Activated CD4-positive, alpha-beta T cell treated with anti-CD3 and anti-CD28 coated beads for 36 hours (primary cell): ENCODE results near the gene ZNF19. TPM values are rescaled to one million over a fixed set of nuclear protein-coding genes. Genes with fewer than 3 reads are reported as not detected.

Experiments
- ATAC-seq: fragments of 200-7000 bp; cut with Tn5 transposase; one replicate; pipeline ENCODE4 v1.10.0; 2021; ENCODE audit warnings: mild to moderate bottlenecking, moderate library complexity
- CTCF ChIA-PET: fragments of 350-600 bp; sonication (Branson Sonifier 250); formaldehyde crosslinking; loops from one replicate; lab custom pipeline; 2021; ENCODE audit warnings: antibody characterized with exemption; lab: Charles Lee
- POLR2A ChIA-PET: fragments of 350-600 bp; sonication (Branson Sonifier 250); formaldehyde crosslinking; loops from one replicate; lab custom pipeline; 2021; ENCODE audit warnings: antibody characterized with exemption, inconsistent platforms; lab: Charles Lee
- DNase-seq: peaks from one replicate; pipeline ENCODE4 v3.0.0-alpha.2; 2020
- H3K27ac Mint-ChIP-seq: one replicate; pipeline ENCODE4 v1.8.0; 2021; ENCODE audit warnings: mixed read lengths
- H3K27me3 Mint-ChIP-seq: one replicate; pipeline ENCODE4 v1.8.0; 2021; ENCODE audit warnings: mixed read lengths
- H3K36me3 Mint-ChIP-seq: one replicate; pipeline ENCODE4 v1.8.0; 2021; ENCODE audit warnings: low read depth, mixed read lengths
- H3K4me1 Mint-ChIP-seq: one replicate; pipeline ENCODE4 v1.8.0; 2021; ENCODE audit warnings: mixed read lengths
- H3K4me3 Mint-ChIP-seq: one replicate; pipeline ENCODE4 v1.8.0; 2021; ENCODE audit warnings: mild to moderate bottlenecking, moderate library complexity, mixed read lengths
- H3K9me3 Mint-ChIP-seq: one replicate; pipeline ENCODE4 v1.8.0; 2021; ENCODE audit warnings: low read depth, mixed read lengths
- intact Hi-C, 2 experiments: fragments of 100-400 bp; cut with DNase I in 1 of 2; cut with micrococcal nuclease in 1 of 2; formaldehyde crosslinking; loops; one replicate each; pipeline versions ENCODE4 v1.14.2 to v1.15.1; 2022 to 2024; cut with DNase I, micrococcal nuclease
- total RNA-seq, 2 experiments: library from RNA; stranded (reverse); gene quantifications; one replicate each; pipeline ENCODE4 v1.2.3, GENCODE V29; 2021

Gene ZNF19
- total RNA-seq, result 1 to 10 TPM; 2.9 TPM

- Mint-ChIP-seq H3K27me3 (peaks cover 3% of the 10 kb centered on the region), H3K9me3 (no peaks in the 10 kb centered on the region), H3K4me3 (no peak within 1 kb of the TSS), H3K4me1 (peaks cover 6% of the 10 kb centered on the region), H3K27ac (no peak within 1 kb of the TSS), H3K36me3 (no peaks in the 10 kb centered on the region)
- POLR2A ChIA-PET, result interaction anchor here (0.6 kb wide), 1 partner anchor 374 kb away, joined by 4 read pairs; no protein-coding TSS in a partner anchor
- CTCF ChIA-PET, result interaction anchor here (0.6 to 4.8 kb wide), 3 partner anchors 10 to 153 kb away, joined by 3 to 36 read pairs (median 3); no protein-coding TSS in a partner anchor
- DNase-seq, result no peak
- ATAC-seq, result no peak
- intact Hi-C loops, result loop anchor here in 1 of 2 experiments (10.0 kb wide), 1 partner anchor 356 kb away; the partner anchor contains the start of gene ATXN1L
Observed at GRCh38 chr16:71489122-71489521, at the start of gene ZNF19. Gene ZNF19, minus strand, starts transcription at chr16:71489324. Its CDS starts 7,210 bp downstream, at chr16:71482114.

DNA sequence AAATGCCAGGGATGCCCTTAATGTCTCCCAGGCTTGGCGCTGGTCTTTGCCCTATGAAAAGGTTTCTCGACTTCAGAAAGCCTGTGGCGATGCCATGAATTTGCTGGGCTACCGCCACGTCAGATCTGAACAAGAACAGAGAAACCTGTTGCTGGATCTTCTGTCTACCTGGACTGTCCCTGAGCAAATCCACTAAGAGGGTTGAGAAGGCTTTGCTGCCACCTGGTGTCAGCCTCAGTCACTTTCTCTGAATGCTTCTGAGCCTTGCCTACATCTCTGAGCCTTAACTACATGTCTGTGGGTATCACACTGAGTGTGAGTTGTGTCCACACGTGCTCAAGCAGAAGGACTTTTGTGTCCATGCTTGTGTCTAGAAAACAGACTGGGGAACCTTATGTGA, 48.5 kb upstream of the ZNF19 start:
- ATAC-seq (peak; percentile 58), DNase-seq (peak; percentile 71)
- Mint-ChIP-seq H3K9me3 (no peaks in the 10 kb centered on the region), H3K27me3 (peaks cover 6% of the 10 kb centered on the region), H3K27ac (no peak overlapping the region), H3K4me3 (no peak overlapping the region), H3K4me1 (peaks cover 2% of the 10 kb centered on the region), H3K36me3 (no peaks in the 10 kb centered on the region)
- POLR2A ChIA-PET, result no interaction called here
- CTCF ChIA-PET, result interaction anchor here (0.9 to 6.1 kb wide), 7 partner anchors 10 to 119 kb away, joined by 3 to 35 read pairs (median 4); no protein-coding TSS in a partner anchor
- intact Hi-C loops, result loop anchor here (5.0 kb wide), 2 partner anchors 75 to 125 kb away; partner anchors contain the start of gene ZNF23 (in 1 of the 2)

DNA sequence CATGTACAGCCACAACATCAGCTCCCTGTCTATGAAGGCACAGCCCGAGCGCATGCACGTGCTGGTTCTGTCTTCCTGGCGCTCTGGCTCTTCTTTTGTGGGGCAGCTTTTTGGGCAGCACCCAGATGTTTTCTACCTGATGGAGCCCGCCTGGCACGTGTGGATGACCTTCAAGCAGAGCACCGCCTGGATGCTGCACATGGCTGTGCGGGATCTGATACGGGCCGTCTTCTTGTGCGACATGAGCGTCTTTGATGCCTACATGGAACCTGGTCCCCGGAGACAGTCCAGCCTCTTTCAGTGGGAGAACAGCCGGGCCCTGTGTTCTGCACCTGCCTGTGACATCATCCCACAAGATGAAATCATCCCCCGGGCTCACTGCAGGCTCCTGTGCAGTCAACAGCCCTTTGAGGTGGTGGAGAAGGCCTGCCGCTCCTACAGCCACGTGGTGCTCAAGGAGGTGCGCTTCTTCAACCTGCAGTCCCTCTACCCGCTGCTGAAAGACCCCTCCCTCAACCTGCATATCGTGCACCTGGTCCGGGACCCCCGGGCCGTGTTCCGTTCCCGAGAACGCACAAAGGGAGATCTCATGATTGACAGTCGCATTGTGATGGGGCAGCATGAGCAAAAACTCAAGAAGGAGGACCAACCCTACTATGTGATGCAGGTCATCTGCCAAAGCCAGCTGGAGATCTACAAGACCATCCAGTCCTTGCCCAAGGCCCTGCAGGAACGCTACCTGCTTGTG, 47.8 kb upstream of the ZNF19 start:
- no peaks in the 10 kb centered on the region for H3K9me3 Mint-ChIP-seq
- no peak for ATAC-seq
- POLR2A ChIA-PET, result no interaction called here
- H3K27ac Mint-ChIP-seq, result no peak overlapping the region
- CTCF ChIA-PET, result interaction anchor here (0.7 kb wide), 1 partner anchor 97 kb away, joined by 3 read pairs; no protein-coding TSS in a partner anchor
- intact Hi-C loops, result loop anchor here (5.0 kb wide), 2 partner anchors 75 to 125 kb away; partner anchors contain the start of gene ZNF23 (in 1 of the 2)
- peaks cover 2% of the 10 kb centered on the region for H3K27me3 Mint-ChIP-seq
- H3K4me1 Mint-ChIP-seq, result no peaks in the 10 kb centered on the region
- no peaks in the 10 kb centered on the region for H3K36me3 Mint-ChIP-seq
- H3K4me3 Mint-ChIP-seq, result no peak overlapping the region
- DNase-seq, result no peak

DNA sequence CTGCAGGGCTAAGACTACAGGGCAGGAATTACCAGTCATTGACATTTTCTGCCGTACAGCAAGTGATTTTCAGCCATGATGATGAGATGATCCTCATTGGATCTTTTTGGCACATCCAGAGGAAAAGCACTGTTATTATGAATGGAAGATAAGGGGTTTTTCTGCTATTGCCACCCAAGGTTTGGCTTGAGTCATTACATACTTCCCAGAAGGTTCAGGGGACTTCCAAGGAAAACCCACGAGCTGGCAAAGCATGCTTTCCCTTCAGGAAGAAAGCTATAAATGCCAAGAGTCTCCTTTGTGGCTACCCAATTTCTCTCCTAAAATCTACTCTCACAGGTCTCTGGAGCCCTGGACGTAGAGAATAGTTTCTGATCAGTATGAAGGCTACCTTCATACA, 43.2 kb upstream of the ZNF19 start:
- Mint-ChIP-seq H3K9me3 (no peaks in the 10 kb centered on the region), H3K4me1 (no peaks in the 10 kb centered on the region), H3K36me3 (no peaks in the 10 kb centered on the region), H3K27ac (no peak overlapping the region), H3K27me3 (peaks cover 6% of the 10 kb centered on the region), H3K4me3 (no peak overlapping the region)
- DNase-seq, result no peak
- ChIA-PET POLR2A (no interaction called here), CTCF (interaction anchor here (1.4 kb wide), 1 partner anchor 33 kb away, joined by 5 read pairs; no protein-coding TSS in a partner anchor)
- no peak for ATAC-seq
- intact Hi-C loops, result no loop called here

- POLR2A ChIA-PET, result no interaction called here
- Mint-ChIP-seq H3K27me3 (peaks cover 20% of the 10 kb centered on the region), H3K27ac (no peak overlapping the region), H3K4me1 (peaks cover 5% of the 10 kb centered on the region), H3K36me3 (no peaks in the 10 kb centered on the region), H3K4me3 (no peak overlapping the region), H3K9me3 (no peaks in the 10 kb centered on the region)
- intact Hi-C loops, result no loop called here
- DNase-seq (no peak), ATAC-seq (no peak)
- CTCF ChIA-PET, result interaction anchor here (0.6 to 0.8 kb wide), 3 partner anchors 12 to 93 kb away, joined by 3 read pairs; no protein-coding TSS in a partner anchor
Observed at GRCh38 chr16:71528863-71529262, 39.7 kb upstream of the ZNF19 start.

GRCh38 chr16:71528257-71528656, 39.1 kb upstream of the ZNF19 start:
- intact Hi-C loops, result no loop called here
- CTCF ChIA-PET, result interaction anchor here (0.8 kb wide), 1 partner anchor 14 kb away, joined by 3 read pairs; no protein-coding TSS in a partner anchor
- Mint-ChIP-seq H3K36me3 (no peaks in the 10 kb centered on the region), H3K4me1 (peaks cover 5% of the 10 kb centered on the region), H3K4me3 (no peak overlapping the region), H3K27me3 (peaks cover 20% of the 10 kb centered on the region), H3K27ac (no peak overlapping the region), H3K9me3 (no peaks in the 10 kb centered on the region)
- no peak for DNase-seq
- ATAC-seq, result no peak
- POLR2A ChIA-PET, result no interaction called here

- CTCF ChIA-PET, result interaction anchor here (0.7 to 1.7 kb wide), 9 partner anchors 13 to 115 kb away, joined by 3 to 6 read pairs (median 4); no protein-coding TSS in a partner anchor
- DNase-seq (peak; percentile 29), ATAC-seq (peak; percentile 64)
- Mint-ChIP-seq H3K9me3 (no peaks in the 10 kb centered on the region), H3K27me3 (peaks cover 25% of the 10 kb centered on the region), H3K36me3 (no peaks in the 10 kb centered on the region), H3K4me1 (peaks cover 5% of the 10 kb centered on the region), H3K4me3 (no peak within 1 kb of the TSS), H3K27ac (no peak within 1 kb of the TSS)
- POLR2A ChIA-PET, result no interaction called here
- intact Hi-C loops, result no loop called here
Observed at GRCh38 chr16:71526111-71526631, 37.0 kb upstream of the ZNF19 start, which contains the start of gene CHST4. Gene CHST4, plus strand, starts transcription at chr16:71526426. Its CDS starts 10,252 bp downstream, at chr16:71536678.

DNA sequence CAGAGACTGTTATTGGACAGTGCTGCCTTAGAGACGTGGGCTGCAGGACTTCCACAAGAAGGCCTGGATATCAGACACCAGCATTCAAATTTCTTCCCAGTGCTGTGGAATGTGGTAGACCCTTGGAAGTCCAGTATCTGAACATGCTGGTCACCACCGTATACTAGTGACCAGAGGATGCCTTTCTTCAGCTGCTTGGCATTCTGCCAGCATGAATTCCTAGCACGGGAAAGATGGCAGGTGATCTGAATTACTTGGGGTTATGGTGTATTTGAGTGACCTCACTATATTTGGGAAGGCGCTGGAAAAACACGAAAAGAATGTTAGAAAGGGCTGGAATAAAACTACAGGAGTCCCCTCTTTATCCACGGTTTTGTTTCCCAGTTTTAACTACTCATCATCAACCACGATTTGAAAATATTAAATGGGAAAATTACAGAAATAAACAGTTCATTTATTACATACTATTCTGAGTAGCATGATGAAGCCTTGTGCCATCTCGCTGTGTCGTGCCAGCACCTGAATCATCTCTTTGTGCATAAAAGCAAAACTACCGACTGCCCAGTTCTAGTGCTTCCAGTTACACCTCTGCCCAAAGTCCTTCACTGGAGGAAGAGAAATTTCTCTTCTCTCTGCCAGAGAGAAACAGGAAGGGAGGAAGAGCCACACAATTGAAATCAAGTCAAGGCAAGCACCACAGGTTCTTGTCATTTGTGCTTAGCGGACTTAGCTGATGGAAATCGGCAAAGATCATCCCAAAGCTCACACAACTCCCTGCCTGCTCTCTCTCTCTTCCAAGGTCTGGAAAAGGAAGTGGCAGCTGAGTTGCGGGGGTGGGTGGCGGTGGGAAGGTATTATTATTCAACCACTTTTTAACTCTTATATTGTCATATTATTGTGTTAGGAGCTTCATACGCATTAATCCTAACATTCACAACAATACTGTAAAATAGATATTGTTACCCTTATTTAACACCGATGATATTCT, 35.7 kb upstream of the ZNF19 start:
- ChIA-PET POLR2A (no interaction called here), CTCF (interaction anchor here (1.0 kb wide), 1 partner anchor 102 kb away, joined by 3 read pairs; no protein-coding TSS in a partner anchor)
- no peak for DNase-seq
- no peak for ATAC-seq
- Mint-ChIP-seq H3K27ac (no peak overlapping the region), H3K36me3 (no peaks in the 10 kb centered on the region), H3K27me3 (peaks cover 25% of the 10 kb centered on the region), H3K9me3 (no peaks in the 10 kb centered on the region), H3K4me1 (peaks cover 5% of the 10 kb centered on the region), H3K4me3 (no peak overlapping the region)
- intact Hi-C loops, result no loop called here

DNA sequence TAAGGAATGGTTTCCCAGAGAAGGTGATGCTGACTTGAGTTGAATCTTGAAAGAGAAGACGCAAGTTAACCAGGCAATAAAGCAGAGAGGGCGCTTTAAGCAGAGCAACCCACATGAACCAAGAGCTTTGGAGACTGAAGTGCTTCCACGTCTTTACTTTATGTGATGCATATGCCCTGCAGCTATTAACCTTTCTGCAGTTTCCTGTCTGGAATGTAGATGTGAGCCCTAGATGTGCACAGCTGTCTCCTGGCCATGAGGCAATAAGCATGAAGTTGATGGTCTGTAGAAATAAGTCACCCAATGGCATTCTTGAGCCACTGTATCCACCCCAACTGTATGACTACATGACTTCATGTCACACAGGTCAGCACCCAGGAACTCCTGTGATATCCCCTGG, 31.4 kb upstream of the ZNF19 start:
- H3K27ac Mint-ChIP-seq, result no peak overlapping the region
- no peak overlapping the region for H3K4me3 Mint-ChIP-seq
- POLR2A ChIA-PET, result no interaction called here
- CTCF ChIA-PET, result interaction anchor here (0.6 to 1.4 kb wide), 3 partner anchors 18 to 244 kb away, joined by 3 to 4 read pairs (median 4); no protein-coding TSS in a partner anchor
- peaks cover 12% of the 10 kb centered on the region for H3K27me3 Mint-ChIP-seq
- intact Hi-C loops, result no loop called here
- H3K4me1 Mint-ChIP-seq, result no peaks in the 10 kb centered on the region
- H3K9me3 Mint-ChIP-seq, result no peaks in the 10 kb centered on the region
- DNase-seq (no peak), ATAC-seq (no peak)
- no peaks in the 10 kb centered on the region for H3K36me3 Mint-ChIP-seq

DNA sequence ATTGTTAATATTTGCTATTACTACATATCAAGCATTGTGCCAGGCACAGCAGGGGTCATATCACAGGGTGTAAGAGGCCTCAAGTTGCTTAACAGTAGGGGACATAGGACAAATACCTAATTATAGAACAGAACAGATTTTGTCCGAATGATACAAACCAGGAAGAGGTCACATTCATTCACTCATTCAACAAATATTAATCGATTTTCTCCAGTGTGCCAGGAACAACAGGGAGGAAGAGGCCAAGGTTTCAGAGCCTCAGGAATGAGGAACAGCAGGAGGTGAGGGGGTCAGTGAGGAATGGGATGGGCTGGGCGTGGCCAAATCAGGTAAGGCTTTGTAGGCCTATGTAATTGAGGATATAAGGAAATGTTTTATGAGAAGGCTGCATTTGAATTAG, 25.9 kb upstream of the ZNF19 start:
- ATAC-seq (no peak), DNase-seq (no peak)
- no peak overlapping the region for H3K27ac Mint-ChIP-seq
- no peak overlapping the region for H3K4me3 Mint-ChIP-seq
- H3K27me3 Mint-ChIP-seq, result peaks cover 2% of the 10 kb centered on the region
- POLR2A ChIA-PET, result no interaction called here
- intact Hi-C loops, result no loop called here
- H3K4me1 Mint-ChIP-seq, result no peaks in the 10 kb centered on the region
- H3K36me3 Mint-ChIP-seq, result no peaks in the 10 kb centered on the region
- CTCF ChIA-PET, result no interaction called here
- H3K9me3 Mint-ChIP-seq, result no peaks in the 10 kb centered on the region
